NT2/D1 (cell line): Measurements from ENCODE around the gene ABCC4.

ENCODE experiments used
- DNase-seq: peaks from one replicate; pipeline ENCODE4 v3.0.0-alpha.2; 2011; ENCODE audit warnings: low read depth, low spot score
- H3K27me3 ChIP-seq: 2 replicates; pipeline ENCODE4 v1.6.0; 2011; ENCODE audit warnings: mild to moderate bottlenecking; ENCODE audit not compliant: insufficient read length, insufficient read depth
- H3K36me3 ChIP-seq: 2 replicates; pipeline ENCODE4 v1.6.1; 2011; ENCODE audit warnings: mild to moderate bottlenecking, low read length, mixed read lengths; ENCODE audit not compliant: insufficient read depth, insufficient read length
- H3K4me1 ChIP-seq: 2 replicates; pipeline ENCODE4 v1.5.1; 2011; ENCODE audit not compliant: insufficient read depth, insufficient read length
- H3K4me3 ChIP-seq: 2 replicates; pipeline ENCODE4 v1.5.1; 2011; ENCODE audit warnings: low read depth; ENCODE audit not compliant: insufficient read length
- H3K9ac ChIP-seq: 2 replicates; pipeline ENCODE4 v1.6.0; 2011; ENCODE audit warnings: low read depth; ENCODE audit not compliant: insufficient read length
- H3K9me3 ChIP-seq: 2 replicates; pipeline ENCODE4 v1.5.1; 2011; ENCODE audit warnings: mild to moderate bottlenecking, low read length; ENCODE audit not compliant: insufficient read depth
- SUZ12 ChIP-seq: IDR thresholded peaks from 2 replicates; pipeline ENCODE4 v1.6.1; 2011; ENCODE audit not compliant: insufficient read length, insufficient read depth; ENCODE audit errors: extremely low read depth
- YY1 ChIP-seq: IDR thresholded peaks from 2 replicates; pipeline ENCODE4 v1.6.1; 2011; ENCODE audit not compliant: insufficient read length, insufficient read depth
- ZNF274 ChIP-seq: IDR thresholded peaks from 2 replicates; pipeline ENCODE4 v1.6.1; 2011; ENCODE audit warnings: mild to moderate bottlenecking, low read depth, low read length

ABCC4 gene

GRCh38 chr13:95038949-95039348 lies 262.3 kb downstream of the ABCC4 start:
- Histone ChIP-seq H3K4me1 (no peaks in the 10 kb centered on the region), H3K27me3 (no peaks in the 10 kb centered on the region), H3K36me3 (peaks cover 6% of the 10 kb centered on the region), H3K4me3 (no peak overlapping the region), H3K9ac (no peak overlapping the region), H3K9me3 (no peaks in the 10 kb centered on the region)
- no peak for DNase-seq
- TF ChIP-seq SUZ12 (no peak), ZNF274 (no peak), YY1 (no peak)

DNA sequence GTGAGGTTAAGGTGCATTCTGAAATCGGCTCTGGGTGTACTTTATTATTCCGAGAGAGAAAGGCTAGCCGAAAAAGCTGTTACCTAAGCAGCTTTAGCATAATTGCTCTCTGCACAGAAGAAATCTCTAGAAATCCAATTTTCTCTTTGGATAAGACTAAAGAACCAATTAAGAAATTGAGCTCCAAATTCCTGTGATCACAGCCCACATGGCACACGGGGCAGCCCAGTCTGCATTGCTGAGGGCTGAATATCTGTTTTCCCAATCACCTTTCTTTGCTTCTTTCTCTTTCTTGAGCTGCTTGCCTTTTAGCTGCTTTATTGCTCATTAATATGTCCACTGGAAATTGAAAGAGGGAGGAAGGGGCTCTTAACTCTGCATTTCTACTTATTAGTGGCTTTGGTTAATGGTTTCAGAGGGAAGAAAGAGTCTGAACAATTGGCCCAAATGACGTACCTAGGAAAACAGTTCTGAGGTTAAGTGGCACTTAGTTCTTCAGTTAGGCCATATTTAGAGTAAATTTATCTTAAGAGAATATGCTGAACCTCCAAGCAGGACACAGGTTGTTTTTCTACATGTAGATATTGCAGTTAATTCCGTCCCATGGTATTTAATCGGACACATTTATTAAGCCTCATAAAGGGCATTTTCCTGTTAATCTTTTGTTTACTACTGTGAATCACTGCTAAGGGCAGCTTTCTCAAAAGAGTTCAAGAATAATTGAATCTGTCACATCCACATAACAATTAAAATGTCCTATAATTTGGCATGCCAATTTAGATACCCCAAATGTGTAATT lies 265.7 kb downstream of the ABCC4 start:
- no peaks in the 10 kb centered on the region for H3K4me1 ChIP-seq
- DNase-seq = no peak
- H3K36me3 ChIP-seq = no peaks in the 10 kb centered on the region
- TF ChIP-seq SUZ12 (no peak), ZNF274 (no peak), YY1 (no peak)
- no peaks in the 10 kb centered on the region for H3K27me3 ChIP-seq
- H3K9me3 ChIP-seq = no peaks in the 10 kb centered on the region
- no peak overlapping the region for H3K9ac ChIP-seq
- no peak overlapping the region for H3K4me3 ChIP-seq

DNA sequence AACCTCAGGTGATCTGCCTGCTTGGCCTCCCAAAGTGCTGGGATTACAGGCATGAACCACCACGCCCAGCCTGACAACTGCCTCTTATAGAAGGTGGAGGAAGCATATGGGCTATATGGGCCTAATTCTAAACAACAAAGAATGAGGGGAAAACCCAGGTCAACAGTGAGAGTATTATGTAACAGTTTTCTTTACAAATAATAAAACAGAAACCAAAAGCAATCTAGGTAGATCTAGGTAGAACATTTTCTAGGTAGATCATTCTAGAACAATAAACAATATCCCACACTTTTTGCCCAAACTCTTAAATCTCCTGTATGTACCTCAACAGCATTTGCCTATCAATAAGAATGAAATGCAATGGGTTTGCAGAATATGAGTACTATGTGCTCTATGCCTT lies 267.4 kb downstream of the ABCC4 start:
- Histone ChIP-seq H3K4me1 (no peaks in the 10 kb centered on the region), H3K4me3 (no peak overlapping the region), H3K36me3 (no peaks in the 10 kb centered on the region), H3K27me3 (no peaks in the 10 kb centered on the region), H3K9ac (no peak overlapping the region), H3K9me3 (no peaks in the 10 kb centered on the region)
- no peak for DNase-seq
- TF ChIP-seq YY1 = no peak
- no peak for TF ChIP-seq ZNF274
- TF ChIP-seq SUZ12 = no peak

DNA sequence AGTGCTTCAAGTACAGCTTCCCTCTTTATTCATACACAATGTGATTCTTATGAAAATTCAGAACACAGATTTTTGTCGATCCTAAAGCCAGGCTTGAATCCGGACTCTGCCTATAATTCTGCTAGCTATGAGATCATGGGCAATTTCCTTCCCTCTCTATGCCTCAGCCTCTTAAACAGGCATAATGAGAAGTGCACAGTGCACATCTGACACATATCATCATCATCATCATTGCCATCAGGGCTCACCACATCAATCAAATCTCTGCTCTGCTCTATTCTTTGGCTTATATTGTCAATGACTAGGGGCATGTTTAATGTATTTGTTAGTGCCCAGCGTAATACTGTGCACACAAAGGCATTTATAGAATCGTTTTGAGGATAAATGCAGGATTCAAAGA lies 269.1 kb downstream of the ABCC4 start:
- TF ChIP-seq ZNF274 (no peak), YY1 (no peak), SUZ12 (no peak)

GRCh38 chr13:95030821-95031343 lies 270.4 kb downstream of the ABCC4 start:
- Histone ChIP-seq H3K9ac (no peak overlapping the region), H3K4me1 (no peaks in the 10 kb centered on the region), H3K36me3 (no peaks in the 10 kb centered on the region), H3K9me3 (no peaks in the 10 kb centered on the region), H3K27me3 (no peaks in the 10 kb centered on the region), H3K4me3 (no peak overlapping the region)
- TF ChIP-seq ZNF274 = no peak
- TF ChIP-seq SUZ12 = no peak
- no peak for TF ChIP-seq YY1
- no peak for DNase-seq

More for the DNA sequence above, 269.1 kb downstream of the ABCC4 start:
- Histone ChIP-seq H3K9me3 (no peaks in the 10 kb centered on the region), H3K27me3 (no peaks in the 10 kb centered on the region), H3K4me3 (no peak overlapping the region), H3K36me3 (no peaks in the 10 kb centered on the region), H3K4me1 (no peaks in the 10 kb centered on the region), H3K9ac (no peak overlapping the region)
- no peak for DNase-seq

DNA sequence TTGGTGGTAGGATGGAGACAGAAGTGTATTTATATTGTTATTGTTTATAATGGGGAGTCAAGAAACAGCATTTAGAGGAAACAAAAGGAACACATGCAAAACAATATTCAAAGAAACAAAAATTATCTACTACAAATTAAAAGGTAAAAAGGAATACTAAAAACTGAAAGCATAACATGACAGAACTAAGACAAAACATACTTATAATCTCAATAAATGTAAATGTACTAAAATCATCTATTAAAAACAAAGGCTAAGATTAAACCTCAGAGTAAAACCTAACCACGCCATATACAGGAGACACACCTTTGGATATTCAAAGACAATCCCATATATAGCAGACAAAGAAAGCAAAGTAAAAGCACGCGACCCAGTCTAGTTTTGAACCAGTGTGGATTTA lies 273.6 kb downstream of the ABCC4 start:
- Histone ChIP-seq H3K9ac (no peak overlapping the region), H3K4me3 (no peak overlapping the region), H3K9me3 (no peaks in the 10 kb centered on the region), H3K27me3 (no peaks in the 10 kb centered on the region), H3K36me3 (no peaks in the 10 kb centered on the region), H3K4me1 (no peaks in the 10 kb centered on the region)
- TF ChIP-seq ZNF274 = no peak
- no peak for TF ChIP-seq SUZ12
- no peak for TF ChIP-seq YY1
- DNase-seq = no peak

DNA sequence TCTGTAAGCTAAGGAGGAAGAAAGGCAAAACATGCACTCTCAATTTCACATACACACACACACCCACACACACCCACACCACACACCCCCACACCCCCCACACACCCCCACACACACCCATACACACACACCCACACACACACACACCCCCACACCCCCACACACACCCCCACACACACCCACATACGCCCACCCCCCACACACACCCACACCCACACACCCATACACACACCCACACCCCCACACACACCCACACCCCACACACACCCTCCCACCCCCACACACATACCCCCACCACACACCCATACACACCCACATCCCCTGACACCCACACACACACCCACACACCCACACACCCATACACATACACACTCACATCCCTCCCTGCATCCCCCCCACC lies 276.1 kb downstream of the ABCC4 start:
- Histone ChIP-seq H3K36me3 (no peaks in the 10 kb centered on the region), H3K4me1 (no peaks in the 10 kb centered on the region), H3K27me3 (no peaks in the 10 kb centered on the region), H3K9me3 (no peaks in the 10 kb centered on the region), H3K9ac (no peak overlapping the region), H3K4me3 (no peak overlapping the region)
- no peak for DNase-seq
- TF ChIP-seq YY1 = no peak
- no peak for TF ChIP-seq SUZ12
- TF ChIP-seq ZNF274 = no peak
